ENCODE results near the gene CNNM1.

- TF ChIP-seq CTCF (IDR thresholded peaks at IDR 0.05) (no peak), ZFX (IDR thresholded peaks at IDR 0.05; ENCODE audit: borderline replicate concordance) (no peak)
Observed at GRCh38 chr10:99325281-99325680, 3.9 kb upstream of the CNNM1 start.
